ENCODE results near the gene BRMS1.

Gene BRMS1

GRCh38 chr11:66288671-66289547 lies 56.0 kb downstream of the BRMS1 start, which contains the start of gene YIF1A:
Gene YIF1A, minus strand, starts transcription at chr11:66289143. Its CDS starts 158 bp downstream, at chr11:66288985.
- DNase-seq (ENCODE audit: insufficient read length, low spot score) (peak; percentile 100), FAIRE-seq (peak; percentile 100)

GRCh38 chr11:66287889-66288670 lies 56.8 kb downstream of the BRMS1 start:
- no peak for DNase-seq (ENCODE audit: insufficient read length, low spot score)
- FAIRE-seq: peak; percentile 92

Data from HTR-8/SVneo (cell line).